NT2/D1 (cell line): ENCODE data around the gene MAPK11.

Experiments
- SUZ12 ChIP-seq: IDR thresholded peaks from 2 replicates; pipeline ENCODE4 v1.6.1; 2011; ENCODE audit not compliant: insufficient read length, insufficient read depth; ENCODE audit errors: extremely low read depth
- ZNF274 ChIP-seq: IDR thresholded peaks from 2 replicates; pipeline ENCODE4 v1.6.1; 2011; ENCODE audit warnings: mild to moderate bottlenecking, low read depth, low read length

GRCh38 chr22:50302564-50302963, 32.4 kb upstream of the MAPK11 start:
- no peak for TF ChIP-seq ZNF274
- no peak for TF ChIP-seq SUZ12
